Measurements from ENCODE around the gene OR51B5. TPM values are rescaled to one million over a fixed set of nuclear protein-coding genes. Genes with fewer than 3 reads are reported as not detected.

The OR51B5 gene
- 0.99 TPM for total RNA-seq

GRCh38 chr11:5343474-5344335 is at the start of gene OR51B5:
Gene OR51B5 (minus strand): TSS chr11:5343524. CDS start chr11:5343524, 0 bp downstream.

GRCh38 chr11:5383576-5383975 is 40.3 kb upstream of the OR51B5 start, which contains the start of gene OR51M1:
Gene OR51M1 (plus strand): TSS chr11:5383812. CDS start chr11:5389399, 5,587 bp downstream.

GRCh38 chr11:5351208-5351607 is 7.9 kb upstream of the OR51B5 start, which contains the start of gene OR51B6:
Gene OR51B6 (plus strand): TSS chr11:5351508. CDS start chr11:5351508, 0 bp downstream.

GRCh38 chr11:5324197-5324596 is 19.1 kb downstream of the OR51B5 start, which contains the start of gene OR51B2:
Gene OR51B2 (minus strand): TSS chr11:5324297. CDS start chr11:5324297, 0 bp downstream.

GRCh38 chr11:5301846-5302245 is 41.5 kb downstream of the OR51B5 start, which contains the start of gene OR51B4:
Gene OR51B4 (minus strand): TSS chr11:5301946. CDS start chr11:5301946, 0 bp downstream.

Other genes with a start within 250 kb of the OR51B5 start
- not detected for gene OR52A5, start 205.2 kb downstream of the OR51B5 start, total RNA-seq
- gene OR52A1, start 188.8 kb downstream of the OR51B5 start, total RNA-seq: not detected
- gene OR51V1, start 142.8 kb downstream of the OR51B5 start, total RNA-seq: not detected
- gene HBB, start 116.5 kb downstream of the OR51B5 start, total RNA-seq: 165 TPM
- not detected for gene HBD, start 109.0 kb downstream of the OR51B5 start, total RNA-seq
- 6.3 TPM for gene HBG1, start 93.7 kb downstream of the OR51B5 start, total RNA-seq
- gene HBG2, start 88.7 kb downstream of the OR51B5 start, total RNA-seq: 1,428 TPM
- gene HBE1, start 73.6 kb downstream of the OR51B5 start, total RNA-seq: 1.5 TPM
- not detected for gene OR51B4, start 41.6 kb downstream of the OR51B5 start, total RNA-seq
- gene OR51B2, start 19.2 kb downstream of the OR51B5 start, total RNA-seq: 0.44 TPM
- not detected for gene OR51B6, start 8.0 kb upstream of the OR51B5 start, total RNA-seq
- not detected for gene OR51M1, start 40.3 kb upstream of the OR51B5 start, total RNA-seq
- not detected for gene OR51Q1, start 78.6 kb upstream of the OR51B5 start, total RNA-seq
- gene OR51I1, start 98.0 kb upstream of the OR51B5 start, total RNA-seq: not detected
- not detected for gene OR51I2, start 105.8 kb upstream of the OR51B5 start, total RNA-seq
- not detected for gene OR52D1, start 145.2 kb upstream of the OR51B5 start, total RNA-seq
- 0.88 TPM for gene UBQLN3, start 166.4 kb upstream of the OR51B5 start, total RNA-seq
- 1.2 TPM for gene UBQLNL, start 173.2 kb upstream of the OR51B5 start, total RNA-seq
- gene OR52H1, start 205.0 kb upstream of the OR51B5 start, total RNA-seq: 0.66 TPM
- not detected for gene OR52B6, start 237.4 kb upstream of the OR51B5 start, total RNA-seq